Calu3 (cell line): ENCODE measurements around the gene SPEF1. TPM values are rescaled to one million over a fixed set of nuclear protein-coding genes. Genes with fewer than 3 reads are reported as not detected.

Experiments
- BruUV-seq: library from RNA; stranded (reverse); fragments of 400-500 nt; replicated peaks from 2 replicates; lab custom pipeline; 2021; lab: Mats Ljungman, UMichigan
- CTCF ChIA-PET: fragments of 300-600 bp; sonication (Branson Sonifier 250); formaldehyde crosslinking; loops from one replicate; lab custom pipeline; 2022; ENCODE audit warnings: antibody characterized with exemption; lab: Charles Lee
- DNase-seq: peaks from one replicate; pipeline ENCODE4 v3.0.0; 2022
- H3K27ac Mint-ChIP-seq: one replicate; pipeline ENCODE4 v1.8.0; 2022; ENCODE audit warnings: mixed read lengths; ENCODE audit not compliant: unreplicated experiment
- H3K27me3 Mint-ChIP-seq: one replicate; pipeline ENCODE4 v1.8.0; 2022; ENCODE audit warnings: mixed read lengths; ENCODE audit not compliant: unreplicated experiment
- H3K36me3 Mint-ChIP-seq: one replicate; pipeline ENCODE4 v1.8.0; 2022; ENCODE audit warnings: mild to moderate bottlenecking, moderate library complexity, mixed read lengths; ENCODE audit not compliant: insufficient read depth, unreplicated experiment
- H3K4me1 Mint-ChIP-seq: one replicate; pipeline ENCODE4 v1.8.0; 2022; ENCODE audit warnings: mild to moderate bottlenecking, low read depth, mixed read lengths; ENCODE audit not compliant: unreplicated experiment
- H3K4me3 Mint-ChIP-seq: one replicate; pipeline ENCODE4 v1.8.0; 2022; ENCODE audit warnings: mild to moderate bottlenecking, low read depth, moderate library complexity, mixed read lengths; ENCODE audit not compliant: unreplicated experiment
- H3K9me3 Mint-ChIP-seq: one replicate; pipeline ENCODE4 v1.8.0; 2022; ENCODE audit warnings: low read depth, mixed read lengths; ENCODE audit not compliant: unreplicated experiment
- intact Hi-C: fragments of 100-400 bp; cut with micrococcal nuclease; formaldehyde crosslinking; loops from one replicate; pipeline ENCODE4 v1.10.0; 2022; ENCODE audit not compliant: unreplicated experiment
- total RNA-seq: library from RNA; stranded (reverse); gene quantifications from 2 replicates; pipeline ENCODE4 v1.2.3, GENCODE V29; 2022
- TF ChIP-seq, protein P1 (sequence below): fragments of 200-600 bp; IDR thresholded peaks from one replicate; pipeline ENCODE4 v1.8.0; 2022; ENCODE audit warnings: antibody characterized with exemption; ENCODE audit not compliant: unreplicated experiment

SPEF1 gene
- total RNA-seq, 1 experiment from 2014 or later: 0.28 TPM

DNA sequence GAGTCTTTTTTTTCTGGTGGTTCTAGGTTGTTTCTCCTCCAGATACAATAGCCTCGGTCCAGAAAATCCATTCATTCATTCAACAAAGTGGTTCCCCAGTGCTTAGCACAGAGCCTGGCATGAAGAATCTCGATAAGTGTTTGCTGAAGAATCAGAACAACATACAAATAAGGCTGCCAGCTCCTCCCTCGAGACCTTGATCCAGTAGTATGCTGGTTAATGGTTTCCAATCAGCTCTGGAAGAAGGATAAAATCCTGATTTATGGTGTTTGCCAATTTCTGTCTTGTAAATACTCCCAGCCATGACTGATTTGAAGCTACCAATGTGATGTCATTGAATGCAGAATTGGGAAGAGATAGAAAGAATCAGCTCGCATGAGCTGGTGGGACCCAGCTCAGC, 45.5 kb downstream of the SPEF1 start:
- CTCF ChIA-PET: interaction anchor here (0.9 kb wide), 1 partner anchor 25 kb away, joined by 3 read pairs; no protein-coding TSS in a partner anchor
- no peaks in the 10 kb centered on the region for H3K36me3 Mint-ChIP-seq
- no peak for DNase-seq
- BruUV-seq: no TSS peak
- peaks cover 65% of the 10 kb centered on the region for H3K27me3 Mint-ChIP-seq
- H3K4me3 Mint-ChIP-seq: no peak overlapping the region
- intact Hi-C loops: no loop called here
- H3K4me1 Mint-ChIP-seq: no peaks in the 10 kb centered on the region
- no peak overlapping the region for H3K27ac Mint-ChIP-seq
- TF ChIP-seq, protein P1, sequence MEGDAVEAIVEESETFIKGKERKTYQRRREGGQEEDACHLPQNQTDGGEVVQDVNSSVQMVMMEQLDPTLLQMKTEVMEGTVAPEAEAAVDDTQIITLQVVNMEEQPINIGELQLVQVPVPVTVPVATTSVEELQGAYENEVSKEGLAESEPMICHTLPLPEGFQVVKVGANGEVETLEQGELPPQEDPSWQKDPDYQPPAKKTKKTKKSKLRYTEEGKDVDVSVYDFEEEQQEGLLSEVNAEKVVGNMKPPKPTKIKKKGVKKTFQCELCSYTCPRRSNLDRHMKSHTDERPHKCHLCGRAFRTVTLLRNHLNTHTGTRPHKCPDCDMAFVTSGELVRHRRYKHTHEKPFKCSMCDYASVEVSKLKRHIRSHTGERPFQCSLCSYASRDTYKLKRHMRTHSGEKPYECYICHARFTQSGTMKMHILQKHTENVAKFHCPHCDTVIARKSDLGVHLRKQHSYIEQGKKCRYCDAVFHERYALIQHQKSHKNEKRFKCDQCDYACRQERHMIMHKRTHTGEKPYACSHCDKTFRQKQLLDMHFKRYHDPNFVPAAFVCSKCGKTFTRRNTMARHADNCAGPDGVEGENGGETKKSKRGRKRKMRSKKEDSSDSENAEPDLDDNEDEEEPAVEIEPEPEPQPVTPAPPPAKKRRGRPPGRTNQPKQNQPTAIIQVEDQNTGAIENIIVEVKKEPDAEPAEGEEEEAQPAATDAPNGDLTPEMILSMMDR: no peak
- H3K9me3 Mint-ChIP-seq: no peaks in the 10 kb centered on the region

DNA sequence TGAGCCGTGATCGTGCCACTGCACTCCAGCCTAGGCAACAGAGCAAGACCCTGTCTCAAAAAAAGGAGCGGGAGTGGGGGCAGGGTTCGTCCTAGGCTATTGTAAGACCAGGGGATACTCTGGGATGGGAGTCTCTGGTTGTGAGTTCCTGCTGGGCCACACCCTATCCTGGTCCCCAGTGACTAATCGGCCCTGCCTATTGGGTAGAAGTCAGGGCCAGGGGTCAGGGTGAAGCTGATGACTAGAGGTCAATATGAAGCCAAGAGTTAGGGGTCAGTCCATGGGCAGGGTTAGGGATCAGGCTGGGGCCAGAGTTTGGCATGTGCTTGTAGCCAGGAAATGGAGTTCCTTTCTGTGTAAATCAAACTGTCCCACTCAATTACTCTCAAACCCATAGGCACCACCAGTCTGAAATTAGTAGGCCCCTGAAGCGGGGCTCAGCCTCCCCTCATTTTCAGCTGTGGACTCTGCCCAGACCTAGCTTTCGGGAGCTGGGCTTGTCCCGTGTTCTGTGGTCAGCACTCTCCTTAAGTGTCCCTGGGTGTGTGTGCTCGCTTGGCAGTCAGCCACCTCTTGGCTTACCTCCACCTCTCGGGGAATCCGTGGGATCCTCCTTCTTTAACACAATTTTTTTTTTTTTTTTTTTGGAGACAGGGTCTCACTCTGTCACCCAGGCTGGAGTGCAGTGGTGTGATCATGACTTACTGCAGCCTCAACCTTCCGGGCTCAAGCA, 47.0 kb downstream of the SPEF1 start:
- intact Hi-C loops: no loop called here
- TF ChIP-seq, protein P1: no peak
- Mint-ChIP-seq H3K36me3 (no peaks in the 10 kb centered on the region), H3K27ac (no peak overlapping the region), H3K9me3 (no peaks in the 10 kb centered on the region), H3K4me3 (no peak overlapping the region), H3K4me1 (no peaks in the 10 kb centered on the region), H3K27me3 (peaks cover 65% of the 10 kb centered on the region)
- CTCF ChIA-PET: interaction anchor here (0.5 to 0.7 kb wide), 2 partner anchors 19 to 395 kb away, joined by 5 to 8 read pairs; no protein-coding TSS in a partner anchor
- no TSS peak for BruUV-seq
- DNase-seq: no peak

DNA sequence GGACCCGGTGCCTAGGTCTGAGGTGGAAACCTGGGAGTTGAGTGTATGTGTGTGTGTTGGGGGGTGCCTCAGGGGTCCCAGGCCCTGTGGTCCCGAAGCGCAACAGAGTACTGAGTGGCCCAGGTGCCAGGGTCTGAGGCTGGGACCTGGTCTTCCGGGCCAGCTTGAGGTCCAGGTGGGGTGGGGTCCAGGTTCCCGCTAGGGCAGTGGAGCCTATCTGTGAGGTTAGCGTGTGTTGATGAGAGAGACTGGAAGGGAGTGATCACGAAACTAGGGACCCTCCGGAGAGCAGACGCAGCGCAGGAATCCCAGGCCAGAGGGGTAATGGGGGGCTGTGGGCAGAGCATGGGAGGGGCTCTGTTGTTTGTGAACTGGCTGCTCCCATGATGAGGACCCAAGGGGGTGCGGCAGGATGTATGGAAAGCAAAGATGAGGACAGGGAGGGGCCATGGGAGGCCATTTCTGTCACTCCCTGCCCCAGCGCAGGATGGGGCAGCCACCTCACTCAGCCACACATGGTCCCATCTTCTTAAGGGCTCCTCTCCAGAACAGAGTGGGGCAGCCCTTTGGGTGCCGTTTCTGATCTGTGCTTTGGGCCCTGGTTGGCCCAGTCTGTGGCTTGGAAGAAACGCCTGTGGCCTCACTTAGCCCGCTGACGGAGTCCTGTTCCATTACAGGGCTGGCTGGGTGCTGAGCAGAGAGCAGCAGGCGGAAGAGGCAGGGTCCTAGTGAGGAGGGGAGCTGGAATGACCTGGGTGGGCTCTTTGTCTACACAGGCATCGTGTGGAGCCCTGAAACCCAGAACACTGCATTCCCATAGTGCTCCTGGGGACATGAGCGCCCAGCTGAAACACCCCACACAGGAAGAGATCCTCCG, 47.9 kb downstream of the SPEF1 start:
- Mint-ChIP-seq H3K27me3 (peaks cover 60% of the 10 kb centered on the region), H3K4me1 (no peaks in the 10 kb centered on the region), H3K27ac (no peak overlapping the region), H3K36me3 (no peaks in the 10 kb centered on the region), H3K4me3 (no peak overlapping the region), H3K9me3 (no peaks in the 10 kb centered on the region)
- intact Hi-C loops: no loop called here
- DNase-seq: no peak
- BruUV-seq: no TSS peak
- TF ChIP-seq, protein P1: no peak
- CTCF ChIA-PET: no interaction called here

DNA sequence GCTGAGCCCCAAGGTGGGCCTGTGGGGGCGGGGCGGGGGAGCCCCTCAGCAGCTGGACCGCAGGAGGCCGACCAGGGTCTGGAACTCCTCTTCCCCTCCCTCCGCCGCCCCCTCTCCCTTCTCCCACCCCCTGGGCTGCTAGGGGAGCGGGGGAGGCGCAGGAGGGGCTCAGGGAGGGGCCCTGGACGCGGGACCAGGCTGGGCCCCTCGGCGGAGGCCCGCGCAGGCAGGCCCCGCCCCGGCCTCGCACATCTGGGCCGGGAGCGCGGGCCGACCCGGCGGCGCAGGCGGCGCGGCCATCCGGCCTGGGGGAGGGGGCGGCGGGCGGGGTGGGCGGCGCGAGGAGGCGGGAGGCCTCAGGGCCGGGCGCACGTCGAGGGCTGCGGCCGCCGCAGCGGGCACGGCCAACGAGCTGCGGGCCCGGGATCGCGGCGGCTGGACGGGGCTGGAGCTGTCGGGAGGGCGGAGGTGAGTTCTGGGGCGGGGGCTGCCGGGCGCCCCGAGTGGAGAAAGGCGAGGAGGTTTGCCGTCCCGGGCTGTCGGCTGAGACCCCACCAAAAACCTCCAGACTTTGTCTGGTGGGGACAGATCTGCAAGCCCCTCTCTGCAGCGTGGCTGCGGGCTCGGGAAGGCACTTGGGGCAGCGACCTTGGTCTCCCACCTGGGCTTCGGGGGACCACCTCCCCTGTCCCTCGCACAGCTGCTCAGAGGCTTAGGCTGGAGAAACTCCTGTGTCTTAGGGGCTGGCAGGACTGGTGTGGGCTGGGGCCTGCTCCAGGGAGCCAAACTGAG, 48.7 kb downstream of the SPEF1 start, which contains the start of gene HSPA12B:
TSS of gene HSPA12B (plus strand) at position 359 of the 792 bp plus-strand sequence. CDS start 5,990 bp downstream, outside the sequence.
- CTCF ChIA-PET: no interaction called here
- intact Hi-C loops: no loop called here
- no TSS peak for BruUV-seq
- no peak for DNase-seq
- TF ChIP-seq, protein P1: no peak
- no peak within 1 kb of the TSS for H3K4me3 Mint-ChIP-seq
- no peaks in the 10 kb centered on the region for H3K4me1 Mint-ChIP-seq
- no peaks in the 10 kb centered on the region for H3K9me3 Mint-ChIP-seq
- peaks cover 64% of the 10 kb centered on the region for H3K27me3 Mint-ChIP-seq
- H3K36me3 Mint-ChIP-seq: no peaks in the 10 kb centered on the region
- H3K27ac Mint-ChIP-seq: no peak within 1 kb of the TSS
